GM18519 (cell line): ENCODE measurements around the gene FAM90A1.
"Not testable (repeated sequence)": the region's sequence is repeated elsewhere in the genome, so short reads cannot be mapped to it uniquely, and the experiment has no call there.

Experiments used
- ATAC-seq: cut with Tn5 transposase; IDR thresholded peaks from one replicate; pipeline ENCODE4 v1.9.1; 2021; ENCODE audit warnings: mild to moderate bottlenecking, moderate library complexity; ENCODE audit not compliant: unreplicated experiment, low FRiP score

The FAM90A1 gene

GRCh38 chr12:8226992-8227731 is at the start of gene FAM90A1:
Gene FAM90A1, minus strand, starts transcription at chr12:8227618. Its CDS starts 2,786 bp downstream, at chr12:8224832.
- ATAC-seq = not testable (repeated sequence)

GRCh38 chr12:8276397-8276796 is 49.0 kb upstream of the FAM90A1 start:
- not testable (repeated sequence) for ATAC-seq

- ATAC-seq = not testable (repeated sequence)
Measured at GRCh38 chr12:8266706-8267105, 39.3 kb upstream of the FAM90A1 start.

DNA sequence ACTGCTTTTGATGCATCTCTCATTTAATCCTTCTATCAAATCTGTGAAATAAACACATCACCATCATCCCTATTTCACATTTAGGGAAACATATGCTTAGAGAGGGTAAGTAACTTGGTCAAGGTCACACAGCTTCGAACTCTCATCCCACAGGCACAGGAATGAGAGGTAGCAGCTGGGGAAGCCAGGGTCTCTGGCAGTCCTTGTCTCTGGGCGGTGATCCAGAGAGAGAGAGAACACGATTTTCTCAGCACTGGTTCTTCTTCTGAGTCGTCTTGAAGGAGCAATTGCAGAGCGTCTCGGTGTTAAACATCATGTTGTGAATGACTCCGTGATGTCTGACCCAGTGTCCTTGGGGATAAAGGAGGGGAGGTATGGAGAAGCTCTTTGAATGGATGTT is 36.8 kb upstream of the FAM90A1 start:
- not testable (repeated sequence) for ATAC-seq

- not testable (repeated sequence) for ATAC-seq
Measured at GRCh38 chr12:8261111-8261554, 33.7 kb upstream of the FAM90A1 start.

DNA sequence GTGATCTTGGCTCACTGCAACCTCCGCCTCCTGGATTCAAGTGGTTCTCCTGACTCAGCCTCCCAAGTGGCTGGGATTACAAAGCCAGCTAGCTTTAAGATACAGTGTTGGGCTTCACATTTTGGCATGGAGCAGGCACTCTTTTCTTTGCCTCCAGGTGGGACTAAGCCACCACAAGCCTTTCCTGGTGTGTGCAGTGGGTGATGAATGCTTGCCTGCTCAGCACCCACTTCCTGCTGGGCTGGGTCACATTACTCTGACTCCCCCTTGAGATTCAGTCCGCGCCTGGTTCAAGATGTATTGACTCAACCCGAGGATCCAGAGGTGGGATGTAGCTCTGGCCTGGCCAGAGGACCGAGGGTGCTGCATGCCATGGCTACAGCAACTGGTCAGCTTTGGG is 28.9 kb upstream of the FAM90A1 start:
- not testable (repeated sequence) for ATAC-seq

- not testable (repeated sequence) for ATAC-seq
Measured at GRCh38 chr12:8254705-8255104, 27.3 kb upstream of the FAM90A1 start.

DNA sequence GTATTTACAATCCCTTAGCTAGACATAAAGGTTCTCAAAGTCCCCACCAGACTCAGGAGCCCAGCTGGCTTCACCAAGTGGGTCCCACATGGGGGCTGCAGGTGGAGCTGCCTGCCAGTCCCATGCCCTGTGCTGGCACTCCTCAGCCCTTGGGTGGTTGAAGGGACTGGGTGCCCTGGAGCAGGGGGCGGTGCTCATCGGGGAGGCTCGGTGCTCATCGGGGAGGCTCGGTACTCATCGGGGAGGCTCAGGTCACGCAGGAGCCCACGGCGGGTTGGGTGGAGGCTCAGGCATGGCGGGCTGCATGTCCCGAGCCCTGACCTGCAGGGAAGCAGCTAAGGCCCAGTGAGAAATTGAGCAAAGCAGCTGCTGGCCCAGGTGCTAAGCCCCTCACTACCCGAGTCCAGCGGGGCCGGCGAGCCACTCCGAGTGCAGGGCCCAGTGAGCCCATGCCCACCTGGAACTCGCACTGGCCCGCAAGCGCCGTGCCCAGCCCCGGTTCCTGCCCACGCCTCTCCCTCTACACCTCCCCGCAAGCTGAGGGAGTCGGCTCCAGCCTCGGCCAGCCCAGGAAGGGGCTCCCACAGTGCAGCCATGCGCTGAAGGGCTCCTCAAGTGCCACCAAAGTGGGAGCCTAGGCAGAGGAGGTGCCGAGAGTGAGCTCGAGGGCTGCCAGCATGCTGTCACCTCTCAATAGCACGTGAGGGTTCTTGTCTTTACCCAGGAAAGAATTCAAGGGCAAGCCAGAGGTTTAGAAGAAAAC is 24.8 kb upstream of the FAM90A1 start:
- ATAC-seq = not testable (repeated sequence)

DNA sequence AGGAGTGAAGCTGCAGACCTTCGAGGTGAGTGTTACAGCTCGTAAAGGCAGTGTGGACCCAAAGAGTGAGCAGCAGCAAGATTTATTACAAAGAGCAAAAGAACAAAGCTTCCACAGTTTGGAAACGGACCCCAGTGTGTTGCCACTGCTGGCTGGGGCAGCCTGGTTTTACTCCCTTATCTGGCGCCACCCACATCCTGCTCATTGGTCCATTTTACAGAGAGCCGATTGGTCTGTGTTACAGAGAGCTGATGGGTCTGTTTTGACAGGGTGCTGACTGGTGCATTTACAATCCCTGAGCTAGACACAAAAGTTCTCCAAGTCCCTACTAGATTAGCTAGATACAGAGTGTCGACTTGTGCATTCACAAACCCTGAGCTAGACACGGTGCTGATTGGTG is 24.2 kb upstream of the FAM90A1 start:
- ATAC-seq = not testable (repeated sequence)

- ATAC-seq = not testable (repeated sequence)
Measured at GRCh38 chr12:8246941-8247535, 19.6 kb upstream of the FAM90A1 start.

DNA sequence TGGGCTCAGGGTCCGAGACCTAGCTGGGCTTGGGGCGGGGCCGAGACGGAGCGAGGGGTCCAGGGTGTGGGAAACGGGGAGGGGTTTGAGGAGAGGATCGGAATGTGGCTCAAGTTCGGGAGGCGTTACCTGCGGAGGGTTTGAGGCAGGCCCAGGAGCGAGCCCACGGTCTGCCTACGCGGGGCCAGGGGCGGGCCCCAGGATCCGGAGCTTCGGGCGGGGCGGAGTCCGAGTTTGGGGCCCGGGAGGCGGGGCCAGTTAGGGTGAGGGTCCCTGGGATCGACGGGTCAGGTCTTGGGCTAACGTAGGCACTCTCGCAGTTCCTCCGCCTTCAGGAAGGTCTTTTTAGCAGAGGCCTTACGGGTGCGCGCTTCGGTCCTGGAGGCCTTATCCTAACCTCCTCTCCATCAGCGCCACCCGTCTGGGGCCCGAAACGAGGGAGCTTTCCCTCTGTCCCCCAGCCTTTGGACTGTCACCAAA is 16.3 kb upstream of the FAM90A1 start:
- ATAC-seq = not testable (repeated sequence)

DNA sequence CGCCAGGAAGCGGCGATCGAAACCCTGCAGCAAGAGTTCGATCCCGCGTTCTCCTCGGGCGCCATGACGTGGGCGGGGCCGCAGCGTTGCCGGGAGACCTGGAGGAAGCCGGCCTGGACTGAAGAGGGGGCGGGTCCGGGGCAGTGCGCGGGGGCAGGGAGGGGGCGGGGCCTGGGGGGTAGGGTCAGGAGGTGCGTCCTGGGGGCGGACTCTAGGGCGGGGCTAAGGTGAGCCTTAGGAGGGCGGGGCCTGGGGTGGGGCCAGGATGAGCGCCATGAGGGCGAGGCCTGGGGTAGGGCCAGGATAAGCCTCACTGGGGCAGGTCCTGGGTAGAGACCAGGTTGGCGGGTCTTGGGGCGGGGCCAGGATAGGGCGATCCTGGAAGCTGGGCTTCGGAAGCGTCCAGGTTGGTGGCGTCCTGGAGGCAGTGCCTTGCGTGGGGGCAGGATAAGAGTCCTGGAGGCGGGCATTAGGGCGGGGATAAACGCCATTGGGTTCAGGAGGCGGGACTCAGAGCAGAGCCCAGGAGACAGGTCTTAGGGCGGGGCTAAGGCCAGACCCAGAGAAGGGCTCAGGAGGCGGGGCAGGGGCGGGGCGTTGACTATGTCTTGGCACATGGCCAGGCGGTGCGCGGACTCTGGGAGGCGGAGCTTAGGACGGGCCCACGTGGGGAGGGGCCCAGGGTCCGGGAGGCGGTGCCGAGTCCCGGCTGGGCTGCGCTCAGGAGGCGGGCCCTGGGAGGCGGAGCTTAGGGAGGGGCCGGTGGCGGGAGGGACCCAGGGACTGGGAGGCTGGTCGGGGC is 15.7 kb upstream of the FAM90A1 start:
- ATAC-seq = peak; percentile 38

- ATAC-seq = peak; percentile 8
Measured at GRCh38 chr12:8242622-8242879, 15.1 kb upstream of the FAM90A1 start.

- not testable (repeated sequence) for ATAC-seq
Measured at GRCh38 chr12:8241917-8242621, 14.7 kb upstream of the FAM90A1 start.

DNA sequence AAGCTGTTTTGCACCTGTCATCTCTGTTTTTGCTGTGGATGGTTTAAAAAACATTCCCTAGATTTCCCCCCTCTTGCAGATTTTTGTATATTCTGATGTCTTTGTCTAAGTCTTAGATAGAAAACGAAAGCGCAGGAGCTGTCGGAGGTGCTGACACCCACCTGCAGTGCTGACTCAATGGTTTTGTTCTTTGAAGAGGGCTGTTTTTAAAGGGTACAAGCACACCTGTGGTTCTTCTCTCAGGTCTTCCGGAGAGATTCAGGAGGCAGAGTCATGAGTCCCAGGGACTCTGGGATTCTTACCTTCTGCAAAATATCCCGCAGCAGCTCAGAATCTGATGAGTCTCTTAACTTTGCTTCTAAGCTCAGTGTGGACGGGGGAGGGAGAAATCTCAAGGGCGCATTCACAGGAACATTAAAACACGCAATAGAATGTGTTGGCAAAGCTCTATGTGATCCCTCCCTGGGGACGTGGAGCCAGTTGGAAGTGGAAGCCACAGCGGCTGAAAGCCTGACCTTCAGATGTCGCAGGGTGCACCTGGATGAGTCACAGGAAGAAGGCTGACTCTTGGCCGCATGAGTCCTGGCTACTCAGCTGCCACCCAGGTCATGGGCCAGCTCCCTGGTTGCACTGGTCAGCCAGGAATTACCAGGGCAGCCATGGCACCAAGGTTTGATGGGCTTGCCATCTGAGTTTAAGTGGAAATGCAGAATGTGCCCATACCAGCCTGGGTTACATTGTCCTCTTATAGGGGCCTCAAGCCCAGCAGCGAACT is 13.1 kb upstream of the FAM90A1 start:
- not testable (repeated sequence) for ATAC-seq

DNA sequence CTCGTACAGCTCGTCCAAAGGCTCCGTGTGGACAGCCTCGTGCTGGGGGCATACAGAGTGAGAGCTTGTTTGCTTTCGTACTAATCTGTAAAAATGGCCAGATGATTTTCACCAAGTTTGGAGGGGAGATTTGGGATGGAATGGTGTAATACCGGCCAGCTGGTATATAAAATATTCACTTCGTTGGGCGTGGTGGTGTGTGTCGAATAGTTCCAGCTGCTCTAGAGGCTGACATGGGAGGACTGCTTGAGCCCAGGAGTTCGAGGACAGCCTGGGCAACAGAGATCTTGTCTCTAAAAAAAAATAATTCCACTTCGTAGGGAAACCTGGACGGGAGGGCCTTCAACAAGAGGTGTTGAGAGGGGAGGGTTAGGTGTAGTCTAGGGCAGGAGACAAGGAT is 9.6 kb upstream of the FAM90A1 start:
- not testable (repeated sequence) for ATAC-seq

DNA sequence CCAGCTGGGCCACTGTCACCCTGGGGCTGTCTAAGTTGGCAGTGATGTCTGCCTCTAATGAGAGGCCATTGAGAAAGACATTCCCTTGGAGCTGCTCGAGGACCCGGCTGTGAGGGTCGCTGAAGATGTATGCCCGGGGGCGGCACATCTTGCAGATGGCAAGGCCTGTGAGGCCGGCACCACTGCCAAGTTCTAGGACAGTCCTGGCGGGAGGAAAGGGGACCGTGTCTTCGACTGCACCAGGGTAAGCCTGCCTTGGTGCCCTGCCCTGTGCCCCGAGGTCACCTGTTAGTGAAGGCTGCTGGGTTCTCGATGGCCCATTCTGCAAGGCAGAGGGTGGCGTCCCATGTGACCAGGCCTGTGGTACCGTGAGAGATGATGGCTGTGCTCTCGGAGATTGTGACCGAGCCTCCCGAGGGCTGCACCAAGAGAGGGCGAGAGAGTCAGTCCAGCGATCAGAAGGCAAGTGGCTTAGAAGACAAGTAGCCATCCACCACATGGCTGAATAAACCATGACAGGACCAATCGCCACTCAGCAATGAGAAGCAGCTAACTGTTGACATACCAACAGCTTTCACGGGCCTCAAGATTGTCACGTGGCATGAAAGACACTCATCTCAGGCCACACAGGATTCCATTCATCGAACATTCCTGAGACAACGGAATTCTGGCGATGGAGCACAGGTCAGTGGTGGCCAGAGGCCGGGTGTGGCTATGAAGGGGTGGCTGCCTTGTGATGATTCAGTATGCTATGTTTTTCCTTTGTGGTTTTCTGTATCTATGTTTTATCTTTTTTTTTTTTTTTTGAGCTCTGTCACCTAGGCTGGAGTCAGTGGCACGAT is 8.1 kb upstream of the FAM90A1 start:
- not testable (repeated sequence) for ATAC-seq

DNA sequence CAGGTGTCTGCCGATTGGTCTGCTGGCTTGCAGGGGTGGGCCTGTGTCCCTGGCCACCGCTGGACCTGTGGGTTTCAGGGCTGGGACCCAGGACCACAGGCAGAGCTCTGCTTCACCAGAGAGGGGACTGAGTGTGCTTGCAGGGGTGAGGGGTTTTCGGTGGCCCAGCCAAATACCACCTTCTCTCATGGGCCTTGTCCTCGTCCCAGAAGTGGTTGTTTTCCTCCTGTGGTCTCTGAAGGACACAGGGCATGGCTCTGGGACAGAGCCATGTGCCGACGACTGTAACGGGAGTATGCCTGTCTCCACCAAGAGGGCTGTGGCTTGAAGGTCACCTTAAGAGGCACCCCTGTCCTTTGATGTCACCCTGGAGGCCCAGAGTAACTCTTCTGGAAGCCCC is 7.3 kb upstream of the FAM90A1 start:
- not testable (repeated sequence) for ATAC-seq
